Uterus (tissue), 4 donors: Measurements from ENCODE around the gene JPH4. TPM values are rescaled to one million over a fixed set of nuclear protein-coding genes. Genes with fewer than 3 reads are reported as not detected.

ENCODE experiments used
- DNase-seq, 2 donors: peaks; one replicate each; pipeline ENCODE4 v3.0.0-alpha.2; 2019 to 2020
- H3K27ac ChIP-seq, 2 donors: fragments of 200-600 bp; sonication (generic); 1 replicate in 1 of 2; 2 replicates in 1 of 2; pipeline ENCODE4 v1.5.1; 2016 to 2018
- H3K27me3 ChIP-seq, 2 donors: fragments of 200-600 bp; sonication (generic); one replicate each; pipeline ENCODE4 v1.5.1; 2018 to 2019; ENCODE audit warnings: control low read depth in 1 of 2
- H3K36me3 ChIP-seq, 2 donors: fragments of 200-600 bp; sonication (generic); one replicate each; pipeline ENCODE4 v1.5.1; 2019; ENCODE audit warnings: control low read depth in 1 of 2
- H3K4me1 ChIP-seq, 2 donors: fragments of 200-600 bp; sonication (generic); one replicate each; pipeline ENCODE4 v1.5.1; 2018 to 2019; ENCODE audit warnings: control low read depth in 1 of 2
- H3K4me3 ChIP-seq, 2 donors: fragments of 200-600 bp; sonication (generic); 1 replicate in 1 of 2; 2 replicates in 1 of 2; pipeline ENCODE4 v1.5.1; 2018 to 2019; ENCODE audit warnings: mild to moderate bottlenecking in 1 of 2
- H3K9me3 ChIP-seq, 2 donors: fragments of 200-600 bp; sonication (generic); one replicate each; pipeline ENCODE4 v1.5.1; 2019; ENCODE audit warnings: control low read depth in 1 of 2
- POLR2A ChIP-seq, 2 donors: fragments of 450-650 bp; IDR thresholded peaks; one replicate each; pipeline ENCODE4 v1.6.1; 2016; ENCODE audit warnings: antibody characterized with exemption in 2 of 2, mild to moderate bottlenecking in 1 of 2, moderate library complexity in 1 of 2
- intact Hi-C: fragments of 100-400 bp; cut with DNase I; formaldehyde crosslinking; loops from one replicate; pipeline ENCODE4 v1.15.1; 2023; ENCODE audit warnings: low total_unique reads
- total RNA-seq, 4 donors: library from RNA; depleted of rRNA in 3 of 4; stranded (reverse); fragments of >200 nt in 3 of 4; gene quantifications; one replicate each; pipeline versions ENCODE4 v1.1.0 to v1.2.4, GENCODE V29; 2014 to 2023
- TF ChIP-seq, protein P1 (sequence below), 4 experiments: fragments of 200-600 bp in 2 of 4; fragments of 450-650 bp in 2 of 4; sonication (generic) in 2 of 4; IDR thresholded peaks; one replicate each; pipeline ENCODE4 v1.5.1; 2016 to 2019; ENCODE audit warnings: antibody characterized with exemption in 4 of 4, mild to moderate bottlenecking in 2 of 4, moderate library complexity in 1 of 4
- donor health status: DM: yes; HTN: yes; CAD: no.

Gene JPH4
- 10 to 100 TPM in 2 of 4 donors, 1 to 10 TPM in 2; 2.4 to 49.2 (median 19.9) TPM for total RNA-seq

DNA sequence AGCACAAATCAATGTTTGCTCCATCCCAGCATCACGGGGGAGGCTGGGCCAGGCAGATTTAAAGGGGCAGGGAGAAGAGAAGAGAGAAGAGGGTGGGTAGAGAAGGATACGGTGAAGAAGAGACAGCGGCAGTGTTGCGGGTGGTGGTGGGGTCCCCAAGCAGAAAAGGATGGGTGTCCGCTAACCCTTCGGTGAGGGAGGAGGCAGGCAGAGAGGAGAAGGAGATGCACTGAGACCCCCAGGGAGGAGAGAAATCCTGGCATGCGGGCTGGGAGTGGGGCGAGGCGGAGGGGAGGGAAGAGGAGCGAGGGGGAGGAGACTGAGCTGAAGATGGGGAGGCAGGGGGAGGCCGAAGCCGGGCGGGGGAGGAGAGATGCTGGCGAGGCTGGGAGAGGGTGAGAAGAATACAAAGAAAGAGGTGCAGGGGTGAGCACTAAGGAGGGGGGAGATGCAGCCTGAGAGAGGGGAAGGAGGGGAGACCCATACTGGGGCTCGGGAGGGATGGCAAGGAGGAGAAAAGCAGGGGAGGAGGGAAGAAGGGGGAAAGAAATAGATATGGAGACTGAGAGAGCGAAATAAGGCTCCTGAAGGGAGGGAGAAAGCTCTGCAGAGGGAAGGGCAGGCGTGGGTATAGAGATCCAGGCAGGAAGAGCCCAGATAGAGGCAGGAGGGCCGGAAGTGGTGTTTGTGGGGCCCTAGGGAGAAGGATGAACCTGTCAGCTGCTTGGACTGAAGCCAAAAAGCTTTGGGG, at the start of gene JPH4:
Gene JPH4, minus strand, starts transcription at position 231 of the 751 bp plus-strand sequence. CDS start 1,337 bp downstream, outside the sequence.
- H3K27me3 ChIP-seq = peaks cover 0 to 4% of the 10 kb centered on the region in 2 donors

DNA sequence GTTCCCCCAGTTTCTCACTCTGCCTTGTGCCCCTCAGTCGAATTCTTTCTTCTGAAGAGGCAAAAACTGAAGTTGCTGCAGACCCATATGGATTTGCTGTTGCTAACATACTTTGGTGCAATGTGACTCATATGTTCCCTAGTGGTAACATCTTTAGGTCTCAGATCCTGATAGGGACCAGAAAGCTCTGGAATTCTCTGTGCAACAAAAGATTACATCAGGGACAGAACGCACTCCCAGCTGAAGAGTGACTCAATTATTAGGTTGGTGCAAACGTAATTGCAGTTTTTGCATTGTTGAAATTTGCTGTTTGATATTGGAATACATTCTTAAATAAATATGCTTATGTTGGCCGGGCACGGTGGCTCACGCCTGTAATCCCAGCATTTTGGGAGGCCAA, 49.4 kb upstream of the JPH4 start:
- H3K27me3 ChIP-seq = no peaks in the 10 kb centered on the region
- H3K4me3 ChIP-seq = no peak overlapping the region
- H3K27ac ChIP-seq = no peak overlapping the region
- intact Hi-C loops = no loop called here
- no peaks in the 10 kb centered on the region for H3K4me1 ChIP-seq
- TF ChIP-seq, protein P1, sequence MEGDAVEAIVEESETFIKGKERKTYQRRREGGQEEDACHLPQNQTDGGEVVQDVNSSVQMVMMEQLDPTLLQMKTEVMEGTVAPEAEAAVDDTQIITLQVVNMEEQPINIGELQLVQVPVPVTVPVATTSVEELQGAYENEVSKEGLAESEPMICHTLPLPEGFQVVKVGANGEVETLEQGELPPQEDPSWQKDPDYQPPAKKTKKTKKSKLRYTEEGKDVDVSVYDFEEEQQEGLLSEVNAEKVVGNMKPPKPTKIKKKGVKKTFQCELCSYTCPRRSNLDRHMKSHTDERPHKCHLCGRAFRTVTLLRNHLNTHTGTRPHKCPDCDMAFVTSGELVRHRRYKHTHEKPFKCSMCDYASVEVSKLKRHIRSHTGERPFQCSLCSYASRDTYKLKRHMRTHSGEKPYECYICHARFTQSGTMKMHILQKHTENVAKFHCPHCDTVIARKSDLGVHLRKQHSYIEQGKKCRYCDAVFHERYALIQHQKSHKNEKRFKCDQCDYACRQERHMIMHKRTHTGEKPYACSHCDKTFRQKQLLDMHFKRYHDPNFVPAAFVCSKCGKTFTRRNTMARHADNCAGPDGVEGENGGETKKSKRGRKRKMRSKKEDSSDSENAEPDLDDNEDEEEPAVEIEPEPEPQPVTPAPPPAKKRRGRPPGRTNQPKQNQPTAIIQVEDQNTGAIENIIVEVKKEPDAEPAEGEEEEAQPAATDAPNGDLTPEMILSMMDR (IDR thresholded peaks at IDR 0.05) = no peak
- TF ChIP-seq POLR2A (IDR thresholded peaks at IDR 0.05) = no peak
- no peak for DNase-seq
- H3K36me3 ChIP-seq = no peaks in the 10 kb centered on the region
- H3K9me3 ChIP-seq = no peaks in the 10 kb centered on the region

More for the DNA sequence above, at the start of gene JPH4:
- DNase-seq = peak; percentile 62 to 69
- H3K27ac ChIP-seq = peak within 1 kb of the TSS; percentile 73 to 76
- TF ChIP-seq POLR2A (IDR thresholded peaks at IDR 0.05) = no peak
- TF ChIP-seq, protein P1 (IDR thresholded peaks at IDR 0.05) = no peak
- intact Hi-C loops = no loop called here
- H3K4me1 ChIP-seq = no peaks in the 10 kb centered on the region
- no peaks in the 10 kb centered on the region for H3K9me3 ChIP-seq
- no peaks in the 10 kb centered on the region for H3K36me3 ChIP-seq
- peak within 1 kb of the TSS; percentile 39 to 52 for H3K4me3 ChIP-seq

DNA sequence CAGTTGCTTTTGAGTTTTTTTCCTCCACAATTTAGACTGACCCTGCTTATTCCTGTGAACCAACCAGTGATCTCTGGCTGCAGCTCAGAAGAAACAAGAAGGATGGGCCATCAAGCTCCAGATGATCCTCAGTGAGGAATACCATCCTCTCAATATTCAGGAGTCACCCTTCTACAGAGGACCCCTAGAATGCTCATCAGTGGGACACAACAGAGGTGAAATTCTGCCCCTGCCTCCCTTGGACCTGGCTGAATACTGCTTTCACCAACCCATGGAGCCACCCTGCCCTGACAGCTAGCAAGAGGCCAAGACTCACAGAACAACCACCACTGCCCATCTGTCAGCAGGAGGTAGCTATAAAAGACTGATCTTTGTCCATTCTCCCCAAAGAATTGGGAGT, 48.4 kb upstream of the JPH4 start:
- no peaks in the 10 kb centered on the region for H3K9me3 ChIP-seq
- H3K27me3 ChIP-seq = no peaks in the 10 kb centered on the region
- DNase-seq = no peak
- intact Hi-C loops = no loop called here
- H3K4me3 ChIP-seq = no peak overlapping the region
- TF ChIP-seq, protein P1 (IDR thresholded peaks at IDR 0.05) = no peak
- no peak for TF ChIP-seq POLR2A (IDR thresholded peaks at IDR 0.05)
- no peak overlapping the region for H3K27ac ChIP-seq
- H3K36me3 ChIP-seq = no peaks in the 10 kb centered on the region
- no peaks in the 10 kb centered on the region for H3K4me1 ChIP-seq

DNA sequence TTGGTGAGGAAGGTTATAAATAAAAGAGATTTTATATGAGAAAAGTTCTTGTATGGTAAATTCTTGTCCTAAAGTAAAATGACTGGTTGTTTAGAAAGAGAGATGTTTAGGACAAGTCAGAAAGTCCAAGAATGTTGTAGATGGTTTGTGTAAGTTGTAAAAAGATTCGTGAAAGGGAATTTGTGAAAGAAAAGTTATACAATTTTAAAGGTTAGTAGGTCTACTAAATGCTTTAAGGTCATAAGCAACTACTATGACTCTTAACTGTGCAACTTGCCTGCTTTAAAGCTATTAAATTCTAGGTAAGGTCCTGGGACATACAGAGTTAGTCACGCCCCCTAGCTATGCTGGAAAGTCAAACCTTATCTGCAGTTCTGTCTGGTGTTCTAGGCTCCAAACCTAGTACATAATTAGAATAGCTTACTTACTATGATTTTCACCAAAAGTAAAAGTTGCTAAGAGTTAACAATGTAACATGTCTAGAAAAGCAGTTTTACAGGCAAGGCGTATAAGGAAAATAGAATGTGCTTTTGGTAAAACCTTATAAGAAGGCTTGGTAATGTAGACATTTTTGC, 46.3 kb upstream of the JPH4 start:
- TF ChIP-seq, protein P1 (IDR thresholded peaks at IDR 0.05) = no peak
- TF ChIP-seq POLR2A (IDR thresholded peaks at IDR 0.05) = no peak
- H3K27me3 ChIP-seq = no peaks in the 10 kb centered on the region
- no peak overlapping the region for H3K4me3 ChIP-seq
- H3K27ac ChIP-seq = no peak overlapping the region
- no peaks in the 10 kb centered on the region for H3K9me3 ChIP-seq
- DNase-seq = no peak
- no peaks in the 10 kb centered on the region for H3K36me3 ChIP-seq
- no peaks in the 10 kb centered on the region for H3K4me1 ChIP-seq
- intact Hi-C loops = no loop called here

DNA sequence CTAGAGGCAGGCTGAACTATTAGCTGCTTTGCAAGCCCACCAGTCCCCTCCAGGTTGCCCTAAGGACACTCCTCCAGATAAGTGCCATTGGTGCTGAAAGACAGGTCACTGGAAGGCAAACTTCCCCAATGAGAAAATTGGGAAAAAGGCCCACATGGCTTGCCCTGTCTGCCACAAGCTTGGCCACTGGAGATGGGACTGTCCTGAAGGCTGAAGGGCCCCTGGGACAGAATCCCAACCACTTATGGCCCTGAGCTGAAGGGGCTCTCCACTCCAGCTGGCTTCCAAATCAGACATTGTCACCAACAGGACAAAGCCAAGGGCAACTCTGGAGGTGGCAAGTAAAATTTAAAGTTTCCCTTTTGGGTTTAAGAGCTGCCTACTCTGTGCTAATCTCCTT, 45.4 kb upstream of the JPH4 start:
- H3K36me3 ChIP-seq = no peaks in the 10 kb centered on the region
- H3K27me3 ChIP-seq = no peaks in the 10 kb centered on the region
- TF ChIP-seq POLR2A (IDR thresholded peaks at IDR 0.05) = no peak
- TF ChIP-seq, protein P1 (IDR thresholded peaks at IDR 0.05) = no peak
- no peaks in the 10 kb centered on the region for H3K4me1 ChIP-seq
- H3K27ac ChIP-seq = no peak overlapping the region
- no peak overlapping the region for H3K4me3 ChIP-seq
- H3K9me3 ChIP-seq = no peaks in the 10 kb centered on the region
- intact Hi-C loops = no loop called here
- no peak for DNase-seq
